ENCODE measurements around the gene ZNF311. TPM values are rescaled to one million over a fixed set of nuclear protein-coding genes. Genes with fewer than 3 reads are reported as not detected.
A peak's percentile ranks its signal among the peaks of the same experiment; 100 is the strongest.

Gene ZNF311
- total RNA-seq: under 1 TPM; 0.27 to 0.35 TPM

DNA sequence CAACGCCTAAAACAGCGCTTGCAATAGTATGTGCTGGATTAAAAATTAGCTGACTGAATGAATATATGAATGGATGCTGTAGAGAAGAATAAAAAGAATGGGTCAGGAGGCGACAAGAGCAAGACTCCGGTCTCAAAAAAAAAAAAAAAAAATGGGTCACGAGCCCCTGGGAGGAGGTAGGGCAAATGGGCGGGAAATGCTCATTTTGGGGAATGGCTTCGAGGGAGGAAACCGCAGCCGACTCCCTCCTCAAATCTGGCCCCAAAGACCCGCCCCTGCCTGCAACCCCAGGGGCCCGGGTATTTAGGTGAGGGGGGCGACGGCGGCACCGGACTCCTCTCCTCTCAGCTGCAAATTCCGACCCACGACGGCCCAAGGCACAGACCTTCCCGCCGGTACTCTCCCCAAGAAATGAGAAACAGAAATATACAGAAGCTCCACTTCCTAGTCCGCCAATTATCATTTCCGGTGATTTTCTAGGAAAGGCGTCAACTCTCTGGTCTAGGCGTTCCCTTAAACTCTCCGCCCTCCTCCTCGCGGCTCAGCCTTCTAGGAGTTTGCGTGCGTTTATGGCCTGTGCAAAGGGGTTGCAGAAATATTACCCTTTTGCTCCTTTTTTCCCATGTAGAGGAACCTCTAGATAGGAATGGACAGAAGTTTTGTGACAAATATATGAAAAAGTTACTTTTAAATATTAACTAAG, at the start of gene ZNF311:
Gene ZNF311 (minus strand): TSS at position 133 of the 703 bp plus-strand sequence. CDS start 1,361 bp downstream, outside the sequence.
- no peak for DNase-seq (ENCODE audit: low spot score)

DNA sequence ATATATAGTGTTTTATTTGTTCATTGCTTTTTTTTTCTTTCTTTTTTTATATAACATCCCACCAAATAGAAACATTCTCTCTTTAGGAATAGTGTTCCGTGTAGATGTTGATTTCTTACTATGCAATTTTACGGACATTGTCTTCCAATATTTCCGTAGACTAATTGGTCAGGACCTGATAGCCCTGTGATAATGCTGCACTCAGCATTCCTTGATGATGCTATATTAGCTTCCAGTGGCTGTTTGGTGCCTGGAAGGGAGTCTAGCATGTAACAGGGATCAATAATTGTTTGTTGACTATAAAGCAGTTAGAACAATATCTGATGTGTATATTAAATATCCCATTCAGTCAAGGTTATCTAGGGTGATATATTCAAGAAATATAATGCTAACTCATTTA, 46.6 kb upstream of the ZNF311 start:
- Histone ChIP-seq H3K9me3 (no peaks in the 10 kb centered on the region), H3K27me3 (replicated peaks; ENCODE audit: insufficient read depth) (no peaks in the 10 kb centered on the region), H3K27ac (no peak overlapping the region), H3K4me3 (no peak overlapping the region), H3K36me3 (no peaks in the 10 kb centered on the region), H3K4me1 (ENCODE audit: control insufficient read depth in 1 of 2, low read depth in 2 of 2) (no peaks in the 10 kb centered on the region)
- DNase-seq (ENCODE audit: low spot score): no peak
- TF ChIP-seq, protein P1, sequence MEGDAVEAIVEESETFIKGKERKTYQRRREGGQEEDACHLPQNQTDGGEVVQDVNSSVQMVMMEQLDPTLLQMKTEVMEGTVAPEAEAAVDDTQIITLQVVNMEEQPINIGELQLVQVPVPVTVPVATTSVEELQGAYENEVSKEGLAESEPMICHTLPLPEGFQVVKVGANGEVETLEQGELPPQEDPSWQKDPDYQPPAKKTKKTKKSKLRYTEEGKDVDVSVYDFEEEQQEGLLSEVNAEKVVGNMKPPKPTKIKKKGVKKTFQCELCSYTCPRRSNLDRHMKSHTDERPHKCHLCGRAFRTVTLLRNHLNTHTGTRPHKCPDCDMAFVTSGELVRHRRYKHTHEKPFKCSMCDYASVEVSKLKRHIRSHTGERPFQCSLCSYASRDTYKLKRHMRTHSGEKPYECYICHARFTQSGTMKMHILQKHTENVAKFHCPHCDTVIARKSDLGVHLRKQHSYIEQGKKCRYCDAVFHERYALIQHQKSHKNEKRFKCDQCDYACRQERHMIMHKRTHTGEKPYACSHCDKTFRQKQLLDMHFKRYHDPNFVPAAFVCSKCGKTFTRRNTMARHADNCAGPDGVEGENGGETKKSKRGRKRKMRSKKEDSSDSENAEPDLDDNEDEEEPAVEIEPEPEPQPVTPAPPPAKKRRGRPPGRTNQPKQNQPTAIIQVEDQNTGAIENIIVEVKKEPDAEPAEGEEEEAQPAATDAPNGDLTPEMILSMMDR (IDR thresholded peaks at IDR 0.05): no peak
- no peak for ATAC-seq (ENCODE audit: insufficient number of reproducible peaks, low FRiP score, low read depth)

More for the DNA sequence above, at the start of gene ZNF311:
- TF ChIP-seq, protein P1 (IDR thresholded peaks at IDR 0.05): no peak
- ATAC-seq (ENCODE audit: insufficient number of reproducible peaks, low FRiP score, low read depth): peak; percentile 76
- H3K27ac ChIP-seq: peak within 1 kb of the TSS in 1 of 2 donors; percentile 62
- peak within 1 kb of the TSS; percentile 84 for H3K4me3 ChIP-seq
- H3K36me3 ChIP-seq: no peaks in the 10 kb centered on the region
- H3K4me1 ChIP-seq (ENCODE audit: control insufficient read depth in 1 of 2, low read depth in 2 of 2): peaks cover 0 to 3% of the 10 kb centered on the region in 2 donors
- H3K9me3 ChIP-seq: no peaks in the 10 kb centered on the region
- no peaks in the 10 kb centered on the region for H3K27me3 ChIP-seq (replicated peaks; ENCODE audit: insufficient read depth)

DNA sequence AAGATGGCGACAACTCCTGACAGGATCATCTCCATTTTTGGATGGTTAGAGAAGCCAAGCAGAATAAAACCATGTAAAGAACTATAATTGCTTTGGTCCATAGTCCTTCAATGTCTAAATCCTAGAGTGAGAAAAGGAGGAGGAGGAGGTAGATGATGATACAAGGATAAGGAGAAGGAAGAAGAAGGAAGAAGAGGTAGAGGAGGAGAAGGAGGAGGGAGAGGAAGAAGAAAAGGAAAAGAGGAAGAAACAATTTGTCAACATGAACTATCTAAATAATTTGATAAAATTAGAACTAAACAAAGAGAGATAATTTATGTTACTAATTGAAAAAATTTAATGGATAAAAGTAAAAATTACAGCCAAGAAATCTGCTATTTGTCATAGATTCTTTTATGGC, 40.0 kb upstream of the ZNF311 start, which contains the start of gene OR2W1:
Gene OR2W1 (minus strand): TSS at position 101 of the 400 bp plus-strand sequence. CDS start 0 bp downstream, at position 101.
- no peaks in the 10 kb centered on the region for H3K4me1 ChIP-seq (ENCODE audit: control insufficient read depth in 1 of 2, low read depth in 2 of 2)
- H3K27me3 ChIP-seq (replicated peaks; ENCODE audit: insufficient read depth): no peaks in the 10 kb centered on the region
- no peak within 1 kb of the TSS for H3K27ac ChIP-seq
- no peak within 1 kb of the TSS for H3K4me3 ChIP-seq
- ATAC-seq (ENCODE audit: insufficient number of reproducible peaks, low FRiP score, low read depth): no peak
- no peak for DNase-seq (ENCODE audit: low spot score)
- TF ChIP-seq, protein P1 (IDR thresholded peaks at IDR 0.05): no peak
- peaks cover 2% of the 10 kb centered on the region for H3K9me3 ChIP-seq
- no peaks in the 10 kb centered on the region for H3K36me3 ChIP-seq

DNA sequence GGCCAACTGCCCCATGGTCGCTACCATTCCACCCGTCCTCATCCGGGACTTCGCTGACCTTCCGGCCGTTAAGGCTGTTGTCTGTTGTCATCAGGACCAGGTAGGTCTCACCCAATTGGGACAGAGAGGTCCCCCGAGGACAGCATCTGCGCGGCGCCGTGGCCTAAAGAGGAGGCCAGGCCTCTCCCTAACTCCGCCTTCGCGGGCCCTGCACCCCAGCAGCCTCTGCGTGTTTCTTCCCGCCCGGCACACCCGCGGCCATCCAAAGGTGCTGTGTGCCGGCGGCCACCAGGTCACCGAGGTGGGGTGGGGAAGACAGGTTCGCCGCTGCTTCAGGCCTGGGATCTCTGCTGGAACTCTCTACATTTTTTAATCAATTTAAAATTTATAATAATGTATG, 30.8 kb upstream of the ZNF311 start:
- Histone ChIP-seq H3K4me3 (no peak overlapping the region), H3K9me3 (no peaks in the 10 kb centered on the region), H3K36me3 (no peaks in the 10 kb centered on the region), H3K27ac (no peak overlapping the region), H3K27me3 (replicated peaks; ENCODE audit: insufficient read depth) (no peaks in the 10 kb centered on the region), H3K4me1 (ENCODE audit: control insufficient read depth in 1 of 2, low read depth in 2 of 2) (no peaks in the 10 kb centered on the region)
- no peak for DNase-seq (ENCODE audit: low spot score)
- TF ChIP-seq, protein P1 (IDR thresholded peaks at IDR 0.05): no peak
- ATAC-seq (ENCODE audit: insufficient number of reproducible peaks, low FRiP score, low read depth): no peak

DNA sequence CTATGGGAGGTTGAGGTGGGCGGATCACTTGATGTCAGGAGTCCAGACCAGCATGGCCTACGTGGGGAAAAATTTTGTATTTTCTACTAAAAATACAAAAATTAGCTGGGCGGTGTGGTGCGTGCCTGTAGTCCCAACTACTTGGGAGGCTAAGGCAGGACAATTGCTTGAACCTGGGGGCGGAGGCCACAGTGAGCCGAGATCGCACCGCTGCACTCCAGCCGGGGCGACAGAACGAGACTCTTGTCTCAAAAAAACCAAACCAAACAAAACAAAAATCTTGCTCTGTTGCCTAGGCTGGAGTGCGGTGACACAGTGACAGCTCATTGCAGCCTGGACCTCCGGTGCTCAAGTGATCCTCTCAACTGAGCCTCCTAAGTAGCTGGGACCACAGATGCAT, 23.7 kb upstream of the ZNF311 start:
- no peak for ATAC-seq (ENCODE audit: insufficient number of reproducible peaks, low FRiP score, low read depth)
- TF ChIP-seq, protein P1 (IDR thresholded peaks at IDR 0.05): no peak
- no peaks in the 10 kb centered on the region for H3K9me3 ChIP-seq

More for the DNA sequence above, 23.7 kb upstream of the ZNF311 start:
- Histone ChIP-seq H3K27ac (no peak overlapping the region), H3K4me3 (no peak overlapping the region), H3K4me1 (ENCODE audit: control insufficient read depth in 1 of 2, low read depth in 2 of 2) (no peaks in the 10 kb centered on the region), H3K36me3 (no peaks in the 10 kb centered on the region), H3K27me3 (replicated peaks; ENCODE audit: insufficient read depth) (no peaks in the 10 kb centered on the region)
- DNase-seq (ENCODE audit: low spot score): no peak
